K562 treated with DMSO at 1 percent for 24 hours (cell line): ENCODE data around the gene HSD11B1L. TPM values are rescaled to one million over a fixed set of nuclear protein-coding genes. Genes with fewer than 3 reads are reported as not detected.

Source experiments
- total RNA-seq: library from RNA; unstranded; fragments of 300-600 nt; gene quantifications from 2 replicates; pipeline ENCODE4 v1.2.3, GENCODE V29; 2022; ENCODE audit warnings: low read depth; ENCODE audit not compliant: insufficient read depth

Gene HSD11B1L, protein sequence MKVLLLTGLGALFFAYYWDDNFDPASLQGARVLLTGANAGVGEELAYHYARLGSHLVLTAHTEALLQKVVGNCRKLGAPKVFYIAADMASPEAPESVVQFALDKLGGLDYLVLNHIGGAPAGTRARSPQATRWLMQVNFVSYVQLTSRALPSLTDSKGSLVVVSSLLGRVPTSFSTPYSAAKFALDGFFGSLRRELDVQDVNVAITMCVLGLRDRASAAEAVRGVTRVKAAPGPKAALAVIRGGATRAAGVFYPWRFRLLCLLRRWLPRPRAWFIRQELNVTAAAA
- 11.9 and 22.8 TPM in 2 replicates for total RNA-seq

DNA sequence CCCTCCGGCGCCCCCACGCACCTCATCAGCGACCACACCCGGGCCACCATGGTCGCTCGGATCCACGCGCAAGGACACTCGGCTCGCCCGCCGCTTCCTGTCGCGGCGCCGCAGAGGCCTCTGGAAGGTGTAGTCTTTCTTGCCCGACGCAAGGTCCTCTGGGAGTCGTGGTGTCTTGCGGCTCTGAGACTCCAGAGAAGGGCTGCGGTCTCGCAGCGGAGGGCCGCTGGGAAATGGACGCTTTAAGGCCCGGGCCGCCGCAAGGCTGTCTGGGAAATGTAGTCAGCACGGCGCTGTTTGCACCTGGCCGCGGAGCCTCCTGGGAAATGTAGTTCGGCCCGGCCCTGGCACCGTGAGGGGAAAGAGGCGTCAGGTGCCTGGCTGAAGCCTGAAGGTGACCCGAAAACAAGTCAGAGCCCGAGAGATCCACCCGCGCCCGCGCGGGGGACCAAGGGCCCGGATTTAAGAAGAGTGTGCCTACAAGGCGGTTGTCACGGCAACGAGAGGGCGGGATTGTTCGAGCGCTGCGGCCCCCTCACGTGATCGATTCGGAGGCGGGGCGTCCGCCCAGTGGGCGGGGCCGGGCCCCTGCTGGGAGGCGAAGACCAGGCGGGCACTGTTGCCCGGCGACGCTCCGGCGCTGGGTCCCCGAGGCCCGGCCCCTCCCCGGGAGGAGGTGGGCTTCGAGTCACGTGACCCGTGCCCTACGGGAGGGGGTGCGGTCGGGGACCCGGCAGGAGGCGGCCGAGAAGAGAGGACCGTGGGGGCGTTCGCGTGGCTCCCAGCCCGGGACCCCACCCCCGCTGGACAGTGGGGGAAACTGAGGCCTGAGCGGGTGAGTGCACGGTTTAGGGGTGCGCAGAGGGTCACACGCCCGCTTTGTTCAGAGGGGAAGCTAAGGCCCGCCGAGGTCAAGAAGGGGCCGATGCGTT is at the start of gene HSD11B1L, which contains the start of gene MICOS13:
Gene HSD11B1L (plus strand): TSS at position 591 of the 932 bp plus-strand sequence. CDS start 3,806 bp downstream, outside the sequence.
Gene MICOS13 (minus strand): TSS at position 80 of the 932 bp plus-strand sequence. CDS start 30 bp downstream, at position 50.

DNA sequence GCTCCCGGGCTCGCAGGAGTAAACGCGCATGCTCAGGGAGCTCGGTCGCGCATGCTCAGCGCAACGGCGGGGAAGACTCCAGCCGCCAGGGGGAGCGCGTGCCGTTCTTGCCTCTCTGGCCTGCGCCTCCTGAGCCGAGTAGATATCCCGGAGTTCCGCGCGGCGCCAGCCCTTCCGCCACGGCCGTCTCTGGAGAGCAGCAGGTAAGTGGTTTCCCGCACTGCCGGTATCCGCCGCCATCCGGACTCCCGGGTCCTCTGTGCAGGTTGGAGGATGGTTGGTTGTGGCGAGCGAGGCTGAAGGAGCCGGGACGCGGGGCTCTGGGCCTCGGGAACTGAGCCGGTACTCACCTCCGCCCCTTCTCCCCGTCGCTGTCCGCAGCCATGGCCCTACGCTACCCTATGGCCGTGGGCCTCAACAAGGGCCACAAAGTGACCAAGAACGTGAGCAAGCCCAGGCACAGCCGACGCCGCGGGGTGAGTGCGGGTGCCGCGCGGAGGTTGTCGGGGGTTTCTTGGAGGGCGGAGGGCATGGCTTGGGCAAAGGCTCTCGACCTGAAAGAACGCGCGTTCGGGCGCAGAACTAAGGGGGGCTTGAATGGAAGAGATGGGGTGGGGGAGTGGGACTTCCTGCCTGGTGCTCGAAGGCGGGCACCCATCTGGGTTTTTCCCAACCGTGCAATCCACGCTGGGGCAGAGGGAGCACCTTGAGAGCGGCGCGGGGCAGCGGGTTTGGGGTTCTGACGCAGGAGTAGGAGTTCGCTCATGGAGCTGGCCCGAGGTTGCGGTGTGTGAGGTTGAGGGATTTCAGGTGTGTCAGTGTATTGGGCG is 9.5 kb downstream of the HSD11B1L start, which contains the start of gene RPL36:
Gene RPL36 (plus strand): TSS at position 171 of the 830 bp plus-strand sequence. CDS start 213 bp downstream, at position 384.

DNA sequence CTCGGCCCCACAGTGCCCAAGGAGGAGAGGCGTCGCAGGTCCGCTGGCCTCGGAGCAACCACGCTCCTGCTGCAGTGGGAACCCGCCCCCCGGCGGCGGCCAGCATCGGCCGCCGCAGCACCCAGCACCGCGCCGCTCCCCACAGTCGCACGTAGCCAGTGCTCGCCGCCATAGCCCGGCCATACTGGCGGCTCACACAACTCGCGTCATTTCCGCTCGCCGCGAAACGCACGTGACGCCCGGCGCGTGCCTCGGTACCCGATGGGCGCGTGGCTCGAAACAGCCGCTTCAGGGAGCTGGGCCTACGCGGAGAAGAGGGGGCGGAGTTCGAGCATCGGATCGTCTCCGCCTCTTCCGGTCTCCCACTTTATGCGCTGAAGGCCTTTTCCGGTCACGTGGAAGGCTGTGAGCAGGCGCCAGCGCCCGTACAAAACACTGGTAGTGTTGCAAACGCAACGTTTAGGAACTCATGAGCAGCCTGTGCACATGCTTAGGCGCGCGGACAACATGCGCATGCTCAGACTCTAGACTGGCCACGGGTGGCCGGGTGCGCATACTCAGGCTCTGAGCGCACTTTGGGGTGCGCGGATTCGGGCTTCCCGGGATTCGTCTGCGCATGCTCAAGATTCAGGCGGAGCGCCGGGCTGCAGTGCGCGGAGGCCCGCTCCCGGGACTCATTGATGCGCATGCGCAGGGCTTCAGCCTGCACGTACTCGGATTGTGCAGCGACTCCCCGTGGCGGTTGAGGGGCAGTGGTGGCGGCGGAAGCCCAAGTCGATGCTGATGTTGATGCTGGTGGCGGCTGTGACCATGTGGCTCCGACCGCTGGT is 39.3 kb downstream of the HSD11B1L start, which contains the start of the genes CATSPERD and LONP1:
Gene CATSPERD (plus strand): TSS at position 677 of the 830 bp plus-strand sequence. CDS start 101 bp downstream, at position 778.
Gene LONP1 (minus strand): TSS at position 186 of the 830 bp plus-strand sequence. CDS start 14 bp downstream, at position 172.

Other genes starting within 250 kb of the HSD11B1L start
- not detected in 2 replicates for gene ZNRF4, start 225.6 kb upstream of the HSD11B1L start, total RNA-seq
- gene TINCR, start 113.1 kb upstream of the HSD11B1L start, total RNA-seq = 0.42 and 0.93 TPM in 2 replicates
- 50.3 and 58.2 TPM in 2 replicates for gene SAFB2, start 58.3 kb upstream of the HSD11B1L start, total RNA-seq
- 165 and 187 TPM in 2 replicates for gene SAFB, start 57.9 kb upstream of the HSD11B1L start, total RNA-seq
- 48.1 and 60.4 TPM in 2 replicates for gene MICOS13, start 511 bp upstream of the HSD11B1L start, total RNA-seq
- gene RPL36, start 9.3 kb downstream of the HSD11B1L start, total RNA-seq = 1,403 and 1,536 TPM in 2 replicates
- gene LONP1, start 39.1 kb downstream of the HSD11B1L start, total RNA-seq = 214 and 276 TPM in 2 replicates
- gene CATSPERD, start 39.6 kb downstream of the HSD11B1L start, total RNA-seq = not detected in 2 replicates
- gene PRR22, start 103.7 kb downstream of the HSD11B1L start, total RNA-seq = 2.2 and 2.6 TPM in 2 replicates
- gene DUS3L, start 110.1 kb downstream of the HSD11B1L start, total RNA-seq = 53.8 and 55.5 TPM in 2 replicates
- gene NRTN, start 124.0 kb downstream of the HSD11B1L start, total RNA-seq = 31.8 and 37.8 TPM in 2 replicates
- not detected in 2 replicates for gene FUT6, start 158.7 kb downstream of the HSD11B1L start, total RNA-seq
- gene FUT3, start 170.4 kb downstream of the HSD11B1L start, total RNA-seq = 0.93 and 1.3 TPM in 2 replicates
- 0.42 TPM in 1 of 2 replicates, not detected in the other for gene FUT5, start 189.5 kb downstream of the HSD11B1L start, total RNA-seq
- 733 and 784 TPM in 2 replicates for gene NDUFA11, start 222.8 kb downstream of the HSD11B1L start, total RNA-seq
- gene VMAC, start 223.8 kb downstream of the HSD11B1L start, total RNA-seq = 2.6 and 4.2 TPM in 2 replicates
- 5.4 and 9.2 TPM in 2 replicates for gene CAPS, start 233.2 kb downstream of the HSD11B1L start, total RNA-seq